GM21367 (cell line): ENCODE results near the gene GSTM1.
"Not testable (repeated sequence)": the region's sequence is repeated elsewhere in the genome, so short reads cannot be mapped to it uniquely, and the experiment has no call there.

ENCODE experiments used
- ATAC-seq: cut with Tn5 transposase; IDR thresholded peaks from one replicate; pipeline ENCODE4 v1.9.1; 2021; ENCODE audit not compliant: unreplicated experiment

Gene GSTM1

DNA sequence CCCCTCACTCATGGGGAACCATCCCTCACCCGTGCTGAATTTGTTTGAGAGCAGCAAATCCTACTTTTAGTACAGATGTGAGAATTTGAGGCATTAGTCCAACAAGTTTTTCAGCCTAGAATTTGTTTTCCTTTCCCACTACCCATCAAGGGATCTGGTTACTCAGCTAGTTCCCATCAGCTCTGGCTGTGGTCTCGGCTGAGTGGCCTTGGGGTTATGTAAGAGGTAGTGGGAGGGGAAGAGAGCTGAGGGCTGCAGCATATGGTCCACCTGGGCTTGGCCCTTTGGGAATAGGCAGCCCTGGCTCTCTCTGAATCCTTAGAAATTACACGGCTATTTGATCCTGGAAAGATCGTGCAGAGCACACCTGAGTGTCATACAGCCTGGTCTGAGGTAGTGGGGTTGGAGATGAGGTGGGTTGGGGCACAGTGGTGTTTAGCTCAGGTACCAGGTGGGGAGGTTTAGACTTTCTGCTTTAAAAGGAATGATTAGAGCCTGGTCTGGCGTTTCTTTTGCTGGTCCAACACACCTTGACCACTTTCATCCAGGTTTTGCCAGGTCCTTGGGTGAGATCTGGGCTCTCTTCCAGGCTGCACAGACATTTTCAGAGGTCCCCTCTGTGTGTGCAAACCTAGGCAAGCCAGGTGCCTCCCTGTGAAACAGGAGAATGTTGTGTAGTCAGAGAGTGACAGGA lies 27.5 kb upstream of the GSTM1 start:
- no peak for ATAC-seq

DNA sequence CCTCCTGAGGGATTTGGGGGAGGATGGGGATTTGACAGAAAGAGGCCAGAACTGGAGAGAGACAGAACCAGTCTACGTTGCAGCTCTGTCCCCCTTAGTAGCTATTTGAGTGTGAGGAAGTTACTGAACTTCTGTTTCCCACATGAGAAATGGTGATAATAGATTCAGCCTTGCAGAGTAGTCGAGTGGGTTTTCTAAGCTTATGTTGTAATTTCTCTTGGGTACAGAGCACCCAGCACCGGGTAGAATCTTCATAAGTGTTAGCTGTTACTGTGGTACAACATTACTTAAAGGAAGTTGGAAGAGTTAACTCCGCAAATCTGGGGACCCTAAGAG lies 27.0 kb upstream of the GSTM1 start:
- not testable (repeated sequence) for ATAC-seq

DNA sequence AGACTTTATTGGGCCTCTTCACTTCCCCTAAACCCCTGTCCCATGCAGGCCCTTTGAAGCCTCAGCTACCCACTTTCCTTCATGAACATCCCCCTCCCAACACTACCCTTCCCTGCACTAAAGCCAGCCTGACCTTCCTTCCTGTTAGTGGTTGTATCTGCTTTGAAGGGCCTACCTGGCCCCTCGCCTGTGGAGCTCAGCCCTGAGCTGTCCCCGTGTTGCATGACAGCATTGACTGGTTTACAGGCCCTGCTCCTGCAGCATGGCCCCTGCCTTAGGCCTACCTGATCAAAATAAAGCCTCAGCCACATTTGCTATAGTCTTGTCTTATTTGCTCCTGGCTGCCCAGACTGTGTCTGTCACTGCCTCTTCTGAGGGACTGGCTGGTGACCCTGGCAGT lies 26.2 kb upstream of the GSTM1 start:
- ATAC-seq: no peak

DNA sequence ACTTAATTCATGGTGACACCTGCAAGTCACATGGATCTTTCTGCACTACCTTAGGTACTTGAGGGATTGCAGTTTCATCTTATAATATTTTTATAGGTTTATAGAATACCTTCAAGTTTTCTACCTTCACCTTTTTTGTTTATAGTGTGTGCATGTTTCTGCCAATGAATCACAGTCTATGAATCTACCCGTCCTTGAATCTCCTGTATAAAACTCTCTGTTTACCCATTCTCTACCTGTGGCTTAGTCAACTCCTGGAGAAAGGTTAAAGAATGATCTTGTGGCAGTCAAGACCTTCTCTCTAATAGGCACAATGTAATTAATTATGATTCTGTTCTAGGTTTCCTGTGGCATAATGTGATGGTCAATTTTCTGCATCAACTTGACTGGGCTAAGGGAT lies 22.9 kb upstream of the GSTM1 start:
- no peak for ATAC-seq

DNA sequence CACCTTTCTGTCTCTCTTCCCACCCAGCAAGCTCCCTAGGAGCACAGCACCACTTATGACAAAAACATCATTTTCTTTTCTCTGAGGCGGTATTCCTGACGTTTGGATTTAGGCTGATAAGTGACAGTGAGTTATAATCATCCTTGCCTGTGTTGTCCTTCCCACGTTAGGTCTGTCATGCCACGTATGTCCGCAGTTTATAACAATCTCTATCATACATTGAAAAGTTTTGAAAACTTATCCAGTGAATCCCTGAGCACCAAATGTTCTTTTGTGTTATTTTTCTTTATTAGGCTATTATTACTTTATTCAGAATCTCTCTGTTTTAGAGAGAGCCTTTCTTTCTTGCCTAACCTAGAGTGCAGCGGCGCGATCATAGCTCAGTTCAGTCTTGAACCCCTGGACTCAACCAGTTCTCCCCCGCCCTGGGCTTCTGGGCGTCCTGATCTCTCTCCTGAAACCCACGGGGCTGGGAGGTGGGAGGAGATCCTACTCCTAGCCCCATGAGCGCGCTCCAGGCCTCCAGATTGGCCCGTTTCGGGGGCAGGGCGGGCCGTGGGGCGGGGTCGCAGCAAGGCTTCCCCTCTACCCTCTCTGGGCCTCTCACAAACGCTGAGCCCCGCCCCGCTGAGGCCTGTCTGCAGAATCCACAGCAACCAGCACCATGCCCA lies 20.0 kb upstream of the GSTM1 start, which contains the start of gene GSTM2:
TSS of gene GSTM2 (plus strand) at position 606 of the 671 bp plus-strand sequence. CDS start at position 665, 59 bp downstream.
- ATAC-seq: peak; percentile 87

DNA sequence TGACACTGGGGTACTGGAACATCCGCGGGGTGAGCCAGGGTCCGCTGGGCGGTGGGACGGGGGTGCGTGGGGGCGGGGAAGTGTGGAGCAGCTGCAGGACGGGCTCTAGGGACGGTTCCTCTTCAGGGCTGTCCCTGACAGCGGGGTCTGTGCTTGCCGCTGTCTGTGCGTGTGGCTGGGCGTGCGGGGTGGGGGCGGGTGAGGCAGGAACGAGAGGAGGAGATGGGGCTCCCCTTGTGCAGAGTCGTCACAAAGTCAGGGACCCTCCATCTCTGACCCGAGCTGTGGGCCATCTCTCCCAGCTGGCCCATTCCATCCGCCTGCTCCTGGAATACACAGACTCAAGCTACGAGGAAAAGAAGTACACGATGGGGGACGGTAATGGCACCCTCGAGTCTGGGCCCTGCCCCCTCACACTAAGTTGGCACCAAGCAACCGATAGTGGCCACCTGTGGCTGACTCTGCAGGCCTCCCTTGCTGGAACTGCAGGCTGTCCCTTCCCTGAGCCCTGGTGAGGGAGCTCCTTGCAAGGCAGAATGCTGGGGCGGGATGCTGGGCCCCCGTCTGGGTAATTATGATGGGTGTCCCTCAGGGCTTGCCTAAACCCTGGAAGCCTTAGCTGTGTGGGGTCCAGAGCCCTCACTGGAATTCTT lies 19.4 kb upstream of the GSTM1 start:
- no peak for ATAC-seq

DNA sequence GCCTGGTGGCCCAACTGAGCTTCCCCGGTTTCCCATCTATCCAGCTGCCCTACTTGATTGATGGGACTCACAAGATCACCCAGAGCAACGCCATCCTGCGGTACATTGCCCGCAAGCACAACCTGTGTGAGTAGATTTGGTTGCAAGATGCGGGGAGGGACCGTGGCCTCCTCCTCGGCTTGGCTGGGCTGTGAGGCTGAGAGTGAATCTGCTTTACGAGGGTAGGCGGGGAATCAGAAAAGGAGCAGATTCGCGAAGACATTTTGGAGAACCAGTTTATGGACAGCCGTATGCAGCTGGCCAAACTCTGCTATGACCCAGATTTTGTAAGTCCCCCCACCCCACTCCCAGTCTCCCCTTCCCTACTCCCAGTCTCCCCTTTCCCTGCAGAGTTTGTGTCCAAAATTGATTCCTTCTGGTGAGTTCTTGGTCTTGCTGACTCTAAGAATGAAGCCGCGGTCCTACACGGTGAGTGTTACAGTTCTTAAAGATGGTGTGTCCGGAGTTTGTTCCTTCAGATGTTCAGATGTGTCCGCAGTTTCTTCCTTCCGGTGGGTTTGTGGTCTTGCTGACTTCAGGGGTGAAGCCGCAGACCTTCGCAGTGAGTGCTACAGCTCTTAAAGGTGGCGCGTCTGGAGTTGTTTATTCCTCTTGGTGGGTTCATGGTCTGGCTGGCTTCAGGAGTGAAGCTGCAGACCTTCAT lies 18.2 kb upstream of the GSTM1 start:
- ATAC-seq: no peak

DNA sequence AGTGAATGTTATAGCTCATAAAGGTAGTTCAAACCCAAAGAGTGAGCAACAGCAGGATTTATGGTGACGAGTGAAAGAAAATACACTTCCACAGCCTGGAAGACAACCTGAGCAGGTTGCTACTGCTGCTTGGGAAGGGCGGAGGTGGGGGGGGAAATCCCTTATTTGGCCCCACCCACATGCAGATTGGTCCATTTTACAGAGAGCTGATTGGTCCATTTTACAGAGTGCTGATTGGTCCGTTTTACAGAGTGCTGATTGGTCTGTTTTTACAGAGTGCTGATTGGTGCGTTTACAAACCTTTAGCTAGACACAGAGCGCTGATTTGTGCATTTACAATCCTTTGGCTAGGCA lies 17.7 kb upstream of the GSTM1 start:
- not testable (repeated sequence) for ATAC-seq

DNA sequence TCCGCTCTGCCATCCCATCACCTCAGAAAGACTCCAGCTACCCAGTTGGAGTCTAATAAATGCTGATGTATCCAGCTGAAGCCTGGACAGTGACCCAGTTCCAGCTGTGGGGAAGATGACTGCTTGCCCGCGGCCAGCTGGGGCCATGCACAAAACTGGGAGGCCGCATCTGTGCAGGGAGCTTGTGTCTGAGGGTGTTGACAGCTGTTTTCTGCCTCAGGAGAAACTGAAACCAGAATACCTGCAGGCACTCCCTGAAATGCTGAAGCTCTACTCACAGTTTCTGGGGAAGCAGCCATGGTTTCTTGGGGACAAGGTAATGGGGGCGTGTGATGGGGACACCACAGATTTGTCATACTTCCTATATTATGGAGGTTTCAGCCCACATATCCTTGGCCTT lies 16.6 kb upstream of the GSTM1 start:
- no peak for ATAC-seq

DNA sequence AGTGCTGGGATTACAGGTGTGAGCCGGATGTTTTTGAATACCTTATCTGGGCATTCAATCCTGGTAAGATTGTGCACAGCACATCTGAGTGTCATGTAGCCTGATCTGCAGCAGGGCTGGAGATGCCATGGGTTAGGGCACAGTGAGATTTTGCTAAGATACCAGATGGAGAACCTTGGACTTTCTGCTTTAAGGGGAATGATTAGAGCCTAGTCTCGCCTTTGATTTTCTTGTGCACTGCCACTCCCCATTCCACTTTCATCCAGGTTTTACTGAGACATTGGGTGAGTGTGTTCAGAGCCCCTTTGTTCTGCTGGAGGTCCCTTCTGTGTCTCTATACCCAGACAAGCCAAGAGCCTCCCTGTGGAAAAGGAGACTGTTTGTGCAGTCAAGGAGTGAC lies 13.8 kb upstream of the GSTM1 start:
- ATAC-seq: not testable (repeated sequence)

DNA sequence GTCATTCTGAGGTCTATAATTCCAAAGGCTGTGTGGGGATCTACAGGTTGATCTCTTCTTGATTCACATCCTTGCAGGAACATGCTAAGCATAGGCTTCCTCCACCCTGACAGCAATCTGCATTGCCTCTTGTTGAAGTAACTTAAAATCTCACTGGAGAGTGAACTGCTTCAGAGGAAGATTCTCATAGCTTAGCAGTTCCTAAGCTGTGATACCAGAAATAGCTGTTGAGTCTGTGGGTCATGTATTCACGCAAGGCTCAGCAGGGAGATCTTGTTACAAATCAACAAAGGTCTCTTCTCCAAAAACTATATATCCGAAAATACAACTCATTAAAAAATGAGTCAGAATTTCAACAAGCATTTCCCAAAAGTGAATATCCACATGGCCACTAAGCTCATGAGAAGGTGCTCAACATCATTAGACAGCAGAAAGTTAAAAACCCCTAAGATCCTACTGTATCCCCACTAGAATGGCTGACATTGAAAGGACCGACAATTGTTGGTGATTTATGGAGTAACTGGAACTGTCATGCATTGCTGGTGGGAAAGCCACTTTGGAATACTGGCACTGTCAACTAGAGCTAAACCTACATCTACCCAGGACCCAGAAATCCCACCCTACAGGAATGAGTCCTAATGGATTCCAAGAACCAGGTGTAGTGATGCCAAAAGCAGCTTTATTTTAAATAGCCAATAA lies 10.8 kb upstream of the GSTM1 start:
- not testable (repeated sequence) for ATAC-seq

DNA sequence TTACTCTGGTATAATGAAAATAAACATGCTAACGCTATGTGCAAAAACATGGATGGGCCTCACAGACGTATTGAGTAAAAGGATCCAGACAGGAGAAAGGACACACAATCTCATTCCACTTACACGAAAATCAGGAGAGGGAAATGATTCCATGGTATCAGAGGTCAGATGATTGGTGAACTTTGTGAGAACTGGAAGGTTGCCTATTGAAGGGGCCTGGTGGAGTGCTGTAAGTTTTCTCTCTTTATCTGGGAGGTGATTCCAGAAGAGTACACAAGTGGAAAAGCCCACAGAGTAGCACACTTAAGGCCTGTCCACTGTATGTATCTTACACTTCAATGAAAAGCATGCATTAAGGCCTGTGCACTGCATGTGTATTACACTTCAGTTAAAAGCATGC lies 10.2 kb upstream of the GSTM1 start:
- no peak for ATAC-seq

DNA sequence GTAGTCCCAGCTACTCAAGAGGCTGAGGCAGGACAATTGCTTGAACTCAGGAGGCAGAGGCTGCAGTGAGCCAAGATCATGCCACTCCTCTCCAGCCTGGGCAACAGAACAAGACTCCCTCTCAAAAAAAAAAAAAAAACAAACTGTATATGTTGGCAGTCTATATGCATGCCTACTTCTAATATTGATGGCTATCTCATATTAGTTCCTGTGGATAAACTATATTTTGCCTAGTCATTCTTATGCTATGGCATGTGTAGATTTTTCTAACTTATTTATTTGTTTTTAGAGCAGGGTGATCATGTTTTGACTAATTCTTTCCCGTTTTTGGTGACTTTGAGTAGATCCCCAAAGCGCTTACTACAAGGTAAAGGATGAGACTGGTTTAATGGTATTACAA lies 9.0 kb upstream of the GSTM1 start:
- not testable (repeated sequence) for ATAC-seq

DNA sequence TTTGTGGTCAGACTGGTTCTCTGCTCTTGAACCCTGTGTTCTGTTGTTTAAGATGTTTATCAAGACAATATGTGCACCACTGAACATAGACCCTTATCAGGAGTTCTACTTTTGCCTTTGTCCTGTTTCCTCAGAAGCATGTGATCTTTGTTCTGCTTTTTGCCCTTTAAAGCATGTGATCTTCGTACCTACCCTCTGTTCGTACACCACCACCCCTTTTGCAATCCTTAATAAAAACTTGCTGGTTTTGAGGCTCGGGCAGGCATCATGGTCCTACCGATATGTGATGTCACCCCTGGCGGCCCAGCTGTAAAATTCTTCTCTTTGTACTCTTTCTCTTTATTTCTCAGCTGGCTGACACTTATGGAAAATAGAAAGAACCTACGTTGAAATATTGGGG lies 2.8 kb upstream of the GSTM1 start:
- not testable (repeated sequence) for ATAC-seq

DNA sequence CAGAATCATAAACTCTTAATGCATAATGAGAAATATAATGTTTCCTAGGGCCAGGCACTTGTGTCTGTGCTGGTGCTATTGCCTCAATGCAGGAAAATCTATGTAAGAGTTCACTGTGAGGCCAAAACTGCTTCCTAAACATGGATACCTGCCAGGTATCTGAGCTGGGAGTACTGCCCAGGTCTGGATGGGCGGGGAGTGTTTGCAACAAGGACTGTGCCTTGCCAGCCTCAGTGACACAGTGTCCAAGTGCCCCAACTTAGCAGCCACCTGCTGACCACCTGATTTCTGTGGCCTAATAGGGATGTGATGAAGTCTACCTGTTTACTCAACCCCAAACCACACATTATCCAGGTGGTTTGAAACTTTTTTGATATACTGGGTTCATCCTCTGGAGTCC lies 2.2 kb upstream of the GSTM1 start:
- ATAC-seq: not testable (repeated sequence)

DNA sequence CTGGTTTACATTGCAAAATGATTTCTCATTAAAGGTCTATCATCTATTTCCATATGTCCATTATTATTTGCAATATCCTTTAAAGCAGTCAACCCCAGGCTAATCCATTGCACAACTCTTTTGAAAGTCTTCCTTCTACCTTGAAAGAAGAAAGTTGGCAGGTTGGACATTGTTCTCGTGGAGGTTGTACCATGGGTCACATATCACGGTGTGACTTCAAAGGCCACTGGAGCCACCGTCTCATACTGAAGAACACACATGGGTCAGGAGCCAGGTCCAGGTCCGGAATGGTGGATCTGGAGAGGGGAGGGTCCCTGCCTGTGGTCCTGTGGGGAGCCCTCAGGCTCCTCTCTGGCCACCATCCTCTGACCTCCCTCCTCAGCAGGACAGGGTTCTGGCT lies 1.7 kb upstream of the GSTM1 start:
- ATAC-seq: not testable (repeated sequence)

DNA sequence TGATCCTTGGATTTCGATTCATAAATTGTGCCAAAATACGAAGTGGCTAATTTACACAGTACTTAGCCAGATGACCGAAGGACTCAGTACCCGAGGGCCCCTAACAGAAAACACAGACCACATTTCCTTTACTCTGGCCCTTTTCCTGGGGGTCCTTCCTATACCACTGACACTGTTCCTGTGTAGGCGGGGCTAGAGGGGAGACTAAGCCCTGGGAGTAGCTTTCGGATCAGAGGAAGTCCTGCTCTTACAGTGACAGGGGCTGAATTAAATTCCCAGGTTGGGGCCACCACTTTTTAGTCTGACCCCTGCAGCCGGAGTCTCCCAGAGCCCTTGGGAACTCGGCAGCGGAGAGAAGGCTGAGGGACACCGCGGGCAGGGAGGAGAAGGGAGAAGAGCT lies 508 bp upstream of the GSTM1 start:
- ATAC-seq: not testable (repeated sequence)

DNA sequence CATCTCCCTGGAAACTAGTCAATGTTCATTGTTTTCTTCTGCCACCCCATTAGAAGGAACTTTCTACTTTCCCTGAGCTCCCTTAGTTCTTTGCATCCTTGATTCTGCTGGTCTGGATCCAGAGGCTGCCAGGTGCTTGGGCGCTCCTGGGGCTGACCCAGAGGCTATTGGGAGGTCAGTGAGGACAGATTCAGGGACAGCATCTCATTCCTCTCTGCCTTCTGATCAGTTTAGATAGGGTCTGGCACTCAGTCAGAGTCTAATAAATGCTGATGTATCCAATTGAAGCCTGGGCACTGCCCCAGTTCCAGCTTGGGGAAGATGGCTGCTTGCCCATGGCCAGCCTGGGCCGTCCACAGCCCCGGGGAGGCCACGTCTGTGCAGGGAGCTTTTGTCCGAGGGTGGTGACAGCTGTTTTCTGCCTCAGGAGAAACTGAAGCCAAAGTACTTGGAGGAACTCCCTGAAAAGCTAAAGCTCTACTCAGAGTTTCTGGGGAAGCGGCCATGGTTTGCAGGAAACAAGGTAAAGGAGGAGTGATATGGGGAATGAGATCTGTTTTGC lies 2.3 kb downstream of the GSTM1 start:
- no peak for ATAC-seq

DNA sequence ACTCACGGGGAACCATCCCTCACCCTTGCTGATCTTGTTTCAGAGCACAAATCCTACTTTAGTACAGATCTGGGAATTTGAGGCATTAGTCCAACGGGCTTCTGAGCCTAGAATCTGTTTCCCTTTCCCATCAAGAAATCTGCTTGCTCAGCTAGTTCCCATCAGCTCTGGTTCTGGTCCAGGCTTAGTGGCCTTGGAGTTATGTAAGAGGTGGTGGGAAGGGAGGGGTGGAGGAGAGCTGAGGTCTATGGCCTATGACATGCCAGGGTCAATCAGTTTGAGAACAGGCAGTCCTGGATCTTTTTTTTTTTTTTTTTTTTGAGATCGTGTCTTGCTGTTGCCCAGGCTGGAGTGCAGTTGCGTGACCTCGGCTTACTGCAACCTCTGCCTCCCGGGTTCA lies 4.1 kb downstream of the GSTM1 start:
- no peak for ATAC-seq

DNA sequence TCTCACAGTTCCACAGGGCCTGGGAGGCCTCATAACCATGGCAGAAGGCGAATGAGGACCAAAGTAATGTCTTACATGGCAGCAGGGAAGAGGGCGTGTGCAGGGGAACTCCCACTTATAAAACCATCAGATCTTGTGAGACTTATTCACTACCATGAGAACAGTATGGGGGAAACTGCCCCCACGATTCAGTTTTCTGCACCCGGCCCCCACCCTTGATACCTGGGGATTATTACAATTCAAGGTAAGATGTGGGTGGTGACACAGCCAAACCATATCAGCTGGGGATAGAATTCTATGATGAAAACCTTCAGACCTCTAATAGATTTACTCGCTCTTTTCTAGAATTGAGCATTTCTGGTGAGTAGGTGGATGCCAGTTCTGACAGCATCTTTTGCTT lies 6.8 kb downstream of the GSTM1 start:
- ATAC-seq: not testable (repeated sequence)

DNA sequence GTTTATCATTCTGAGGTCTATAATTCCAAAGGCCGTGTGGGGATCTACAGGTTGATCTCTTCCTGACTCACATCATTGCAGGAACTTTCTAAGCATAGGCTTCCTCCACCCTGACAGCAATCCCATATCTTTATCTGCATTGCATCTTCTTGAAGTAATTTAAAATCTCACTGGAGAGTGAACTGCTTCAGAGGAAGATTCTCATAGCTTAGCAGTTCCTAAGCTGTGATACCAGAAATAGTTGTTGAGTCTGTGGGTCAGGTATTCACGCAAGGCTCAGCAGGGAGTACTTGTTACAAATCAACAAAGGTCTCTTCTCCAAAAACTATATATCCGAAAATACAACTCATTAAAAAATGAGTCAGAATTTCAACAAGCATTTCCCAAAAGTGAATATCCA lies 7.5 kb downstream of the GSTM1 start:
- ATAC-seq: not testable (repeated sequence)
